Jurkat, Clone E6-1 (cell line): Measurements from ENCODE around the gene ETHE1.
A peak's percentile ranks its signal among the peaks of the same experiment; 100 is the strongest.
"Not testable (repeated sequence)": the region's sequence is repeated elsewhere in the genome, so short reads cannot be mapped to it uniquely, and the experiment has no call there.

Experiments used
- DNase-seq: peaks from one replicate; pipeline ENCODE4 v3.0.0-alpha.2; 2011; ENCODE audit warnings: low read depth, low spot score
- H3K4me3 ChIP-seq: 2 replicates; pipeline ENCODE4 v1.5.1; 2011; ENCODE audit warnings: mild to moderate bottlenecking, low read length, control low read depth, moderate library complexity

Gene ETHE1

GRCh38 chr19:43553656-43554055 lies 26.7 kb upstream of the ETHE1 start:
- DNase-seq = no peak
- H3K4me3 ChIP-seq = no peak overlapping the region

- no peak for DNase-seq
- no peak overlapping the region for H3K4me3 ChIP-seq
Measured at GRCh38 chr19:43552616-43553015, 25.6 kb upstream of the ETHE1 start.

- H3K4me3 ChIP-seq = no peak overlapping the region
- no peak for DNase-seq
Measured at GRCh38 chr19:43552198-43552450, 25.1 kb upstream of the ETHE1 start.

- no peak overlapping the region for H3K4me3 ChIP-seq
- no peak for DNase-seq
Measured at GRCh38 chr19:43551399-43552197, 24.6 kb upstream of the ETHE1 start.

- DNase-seq = no peak
- H3K4me3 ChIP-seq = no peak overlapping the region
Measured at GRCh38 chr19:43548706-43549105, 21.7 kb upstream of the ETHE1 start.

GRCh38 chr19:43547926-43548325 lies 20.9 kb upstream of the ETHE1 start:
- DNase-seq, H3K4me3 ChIP-seq: not testable (repeated sequence)

- no peak for DNase-seq
- no peak overlapping the region for H3K4me3 ChIP-seq
Measured at GRCh38 chr19:43546581-43546980, 19.6 kb upstream of the ETHE1 start.

GRCh38 chr19:43545981-43546380 lies 19.0 kb upstream of the ETHE1 start:
- no peak for DNase-seq
- no peak overlapping the region for H3K4me3 ChIP-seq

GRCh38 chr19:43545276-43545675 lies 18.3 kb upstream of the ETHE1 start:
- no peak for DNase-seq
- no peak overlapping the region for H3K4me3 ChIP-seq

- DNase-seq = no peak
- no peak overlapping the region for H3K4me3 ChIP-seq
Measured at GRCh38 chr19:43544077-43544476, 17.1 kb upstream of the ETHE1 start.

GRCh38 chr19:43541920-43542650 lies 15.1 kb upstream of the ETHE1 start:
- no peak overlapping the region for H3K4me3 ChIP-seq
- no peak for DNase-seq

- DNase-seq = no peak
Measured at GRCh38 chr19:43540381-43540780, 13.4 kb upstream of the ETHE1 start.

GRCh38 chr19:43538922-43539321 lies 11.9 kb upstream of the ETHE1 start:
- DNase-seq = no peak
- H3K4me3 ChIP-seq = no peak overlapping the region

More at GRCh38 chr19:43540381-43540780, 13.4 kb upstream of the ETHE1 start:
- H3K4me3 ChIP-seq = no peak overlapping the region

- H3K4me3 ChIP-seq = no peak overlapping the region
- DNase-seq = no peak
Measured at GRCh38 chr19:43534816-43535761, 8.1 kb upstream of the ETHE1 start.

- H3K4me3 ChIP-seq = no peak overlapping the region; the same call in 1 of the 2 replicates
- no peak for DNase-seq
Measured at GRCh38 chr19:43534305-43534815, 7.4 kb upstream of the ETHE1 start.

- DNase-seq = peak; percentile 99
- H3K4me3 ChIP-seq = peak overlapping the region; percentile 72
Measured at GRCh38 chr19:43533546-43534304, 6.7 kb upstream of the ETHE1 start.

- DNase-seq = peak; percentile 91
- peak within 1 kb of the TSS; percentile 72 for H3K4me3 ChIP-seq
Measured at GRCh38 chr19:43532962-43533545, 6.1 kb upstream of the ETHE1 start, which contains the start of gene ZNF575. Gene ZNF575 (plus strand): TSS chr19:43533188. CDS start chr19:43534423, 1,235 bp downstream.

- peak overlapping the region; percentile 72 for H3K4me3 ChIP-seq
- no peak for DNase-seq
Measured at GRCh38 chr19:43532571-43532961, 5.6 kb upstream of the ETHE1 start.
